ENCODE results near the gene PACSIN3.
A peak's percentile ranks its signal among the peaks of the same experiment; 100 is the strongest.

Gene PACSIN3

DNA sequence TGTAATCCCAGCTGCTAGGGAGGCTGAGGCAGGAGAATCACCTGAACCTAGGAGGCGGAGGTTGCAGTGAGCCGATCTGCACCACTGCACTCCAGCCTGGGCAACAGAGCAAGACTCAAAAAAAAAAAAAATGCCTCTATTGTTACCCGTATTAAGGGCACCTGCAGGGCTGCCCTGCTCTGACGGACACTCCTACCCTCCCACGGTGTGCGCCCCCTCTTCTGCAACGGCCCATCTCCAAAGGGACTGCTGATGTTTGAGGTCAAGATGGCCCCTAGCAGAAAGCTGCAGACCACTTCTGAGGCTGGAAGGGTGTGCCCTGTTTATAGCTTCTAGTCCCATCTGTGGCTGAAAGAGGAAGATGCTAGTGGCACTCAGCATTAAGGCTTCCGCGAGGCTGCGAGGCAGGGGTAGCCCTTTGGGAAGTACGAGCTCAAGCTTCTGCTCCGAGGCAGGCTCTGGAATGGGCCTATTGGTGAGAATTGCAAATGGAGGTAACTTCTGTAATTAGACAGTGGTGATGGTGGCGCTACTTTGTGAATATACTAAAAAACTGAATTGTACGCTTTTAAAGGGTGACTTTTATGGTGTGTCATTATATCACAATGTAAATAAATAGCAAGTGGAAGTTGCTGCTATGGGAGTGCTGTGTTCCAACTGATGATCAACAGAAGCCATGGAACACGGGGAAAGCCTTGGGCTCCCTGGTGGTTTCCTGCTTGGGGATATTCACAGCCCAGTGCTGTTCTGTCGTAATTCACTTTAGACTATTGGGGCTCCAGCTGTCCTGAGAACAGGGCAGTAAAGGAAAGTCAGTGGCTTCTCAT is 33.9 kb downstream of the PACSIN3 start:
- no peak for DNase-seq

DNA sequence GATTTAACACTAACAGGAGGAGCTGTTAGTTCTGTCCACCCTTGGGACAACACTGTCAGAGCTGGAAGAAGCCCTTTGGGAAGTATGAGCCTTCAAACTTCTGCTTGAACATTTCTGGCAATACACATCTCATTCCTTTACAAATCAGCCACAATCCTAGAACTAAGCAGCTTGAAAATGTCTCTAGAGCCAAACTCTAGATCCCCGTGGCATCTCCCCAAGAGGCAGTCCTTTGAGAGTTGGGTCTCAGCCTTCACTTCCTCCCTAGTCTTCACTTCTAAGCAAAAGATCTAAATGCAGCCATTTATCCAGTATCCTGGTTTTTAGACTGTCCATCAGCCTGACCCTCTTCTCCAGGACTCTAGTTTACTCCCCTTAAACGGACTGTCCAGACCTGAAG is 36.5 kb downstream of the PACSIN3 start:
- DNase-seq: no peak

DNA sequence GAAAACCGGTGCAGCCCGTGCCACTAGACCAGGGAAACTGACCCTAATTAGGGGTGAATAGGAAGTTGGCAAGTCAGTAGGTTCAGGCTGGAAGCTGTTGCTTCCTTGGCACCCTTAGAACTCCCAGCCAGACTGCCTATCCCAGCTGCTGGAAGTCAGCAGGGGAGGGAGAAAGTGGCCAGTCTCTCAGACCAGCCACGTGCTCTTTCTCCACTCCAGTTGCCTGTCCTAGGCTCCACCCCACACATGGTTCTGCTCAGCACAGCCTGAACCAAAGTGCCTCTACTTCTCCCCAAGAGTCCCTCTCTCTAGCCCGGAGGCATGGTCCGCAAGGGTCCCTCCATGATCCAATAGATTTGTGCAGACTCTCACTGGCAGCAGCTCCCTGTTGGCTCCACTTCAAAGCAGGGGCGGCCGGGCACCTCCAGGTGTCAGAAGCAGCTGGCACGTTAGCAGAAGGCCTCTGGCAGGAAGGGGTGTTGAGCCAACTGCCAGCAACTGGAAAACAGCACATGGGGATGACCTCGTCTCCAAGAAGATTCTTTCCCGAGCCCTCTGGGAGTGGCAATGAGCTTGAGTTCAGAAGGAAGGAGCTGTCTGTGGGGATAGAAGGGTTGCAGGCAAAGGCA is 37.2 kb downstream of the PACSIN3 start:
- DNase-seq: peak; percentile 44 to 78

DNA sequence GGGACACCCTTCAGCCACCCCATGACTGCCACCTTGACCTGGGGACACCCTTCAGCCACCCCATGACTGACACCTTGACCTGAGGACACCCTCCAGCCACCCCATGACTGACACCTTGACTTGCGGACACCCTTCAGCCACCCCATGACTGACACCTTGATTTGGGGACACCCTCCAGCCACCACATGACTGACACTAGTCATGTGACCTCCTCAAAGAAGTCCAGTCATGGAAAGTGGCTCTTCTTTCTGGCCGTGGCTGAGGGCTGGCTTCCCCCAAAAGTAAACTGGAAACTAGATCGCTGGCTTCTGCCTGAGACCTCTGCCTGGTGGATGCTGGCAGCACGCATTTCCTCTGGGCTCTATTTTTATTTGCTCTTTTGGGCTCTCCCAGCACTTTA is 38.0 kb downstream of the PACSIN3 start:
- DNase-seq: no peak

- DNase-seq: no peak
Measured at GRCh38 chr11:47147681-47148080, 38.6 kb downstream of the PACSIN3 start.

GRCh38 chr11:47147250-47147649 is 39.0 kb downstream of the PACSIN3 start:
- DNase-seq: no peak

- DNase-seq: no peak
Measured at GRCh38 chr11:47144541-47144940, 41.7 kb downstream of the PACSIN3 start.

DNA sequence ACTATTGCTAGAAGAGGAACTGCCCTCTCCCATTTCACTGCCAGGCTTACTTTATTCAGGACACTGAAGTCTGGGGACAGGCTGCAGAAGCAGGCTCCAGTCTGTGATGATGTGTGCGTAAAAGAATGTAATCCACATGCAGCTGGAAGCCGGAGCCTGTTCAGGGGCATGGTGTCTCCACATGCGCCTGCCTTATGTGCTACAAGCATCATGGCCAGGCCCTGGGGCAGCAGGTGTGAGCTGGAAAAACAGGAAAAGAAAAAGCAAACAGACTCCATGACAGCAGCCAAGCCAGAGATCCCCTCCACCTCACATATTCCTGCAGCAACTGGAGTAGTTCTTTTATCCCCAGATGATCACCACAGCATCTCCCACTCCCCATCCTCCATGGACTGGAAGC is 42.9 kb downstream of the PACSIN3 start:
- DNase-seq: no peak

DNA sequence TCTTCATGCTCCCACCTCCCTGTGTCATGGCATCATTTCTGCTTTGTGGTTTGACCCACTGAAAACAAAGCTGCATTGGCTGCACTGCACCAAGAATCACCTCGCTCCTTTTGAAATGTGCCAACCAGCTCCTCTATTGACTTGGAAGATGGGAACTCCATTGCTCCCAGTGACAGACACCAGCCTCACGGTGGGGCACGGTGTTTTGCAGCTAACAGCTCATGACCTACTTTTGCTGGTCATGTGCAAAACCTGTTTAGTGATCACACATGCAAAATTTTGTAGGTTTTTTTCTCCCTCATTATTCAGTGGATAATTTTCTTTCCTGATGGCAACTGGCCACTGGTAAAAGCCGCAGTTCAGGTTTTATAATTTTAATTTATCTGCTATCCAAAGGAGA is 46.4 kb downstream of the PACSIN3 start:
- no peak for DNase-seq

GRCh38 chr11:47137476-47137875 is 48.8 kb downstream of the PACSIN3 start:
- DNase-seq: no peak

DNA sequence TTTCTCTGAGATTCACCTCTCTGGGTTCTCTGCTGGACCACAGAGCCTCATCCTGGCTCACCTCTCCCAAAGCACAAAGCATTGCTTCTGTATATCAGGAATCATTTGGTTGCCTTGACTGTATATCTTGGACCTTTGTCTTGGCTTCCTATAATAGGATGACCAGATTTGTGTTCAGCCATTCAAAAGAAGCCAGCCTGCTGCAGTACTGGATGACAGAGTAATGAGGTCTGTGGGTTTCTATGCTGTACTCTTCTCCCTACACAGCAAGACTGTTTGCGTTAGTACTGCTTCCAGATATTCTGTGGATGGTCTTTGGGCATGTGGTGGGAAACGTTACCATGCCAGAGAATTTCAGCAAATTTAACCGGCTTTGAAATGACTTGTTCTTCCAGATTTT is 49.3 kb downstream of the PACSIN3 start:
- DNase-seq: no peak

DNA sequence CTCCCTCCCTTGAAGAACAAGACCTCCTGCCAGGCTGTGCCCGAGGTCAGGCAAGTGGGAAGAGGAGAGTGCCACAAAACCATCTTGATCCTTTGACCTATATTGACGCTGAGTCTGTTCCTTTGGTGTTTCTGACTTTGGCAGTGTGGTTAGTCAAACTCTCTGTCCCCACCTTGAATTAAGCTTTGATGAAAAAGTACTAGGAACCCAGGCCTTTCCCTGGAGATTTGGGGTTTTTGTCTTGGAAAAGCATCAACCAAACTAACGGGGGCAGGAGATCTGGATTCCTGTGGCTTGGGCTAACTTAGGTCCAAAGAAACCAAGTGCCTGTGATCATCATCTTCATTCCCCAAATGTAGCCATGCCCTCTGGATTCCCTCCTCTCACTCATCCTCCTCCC is 49.9 kb downstream of the PACSIN3 start:
- no peak for DNase-seq

DNA sequence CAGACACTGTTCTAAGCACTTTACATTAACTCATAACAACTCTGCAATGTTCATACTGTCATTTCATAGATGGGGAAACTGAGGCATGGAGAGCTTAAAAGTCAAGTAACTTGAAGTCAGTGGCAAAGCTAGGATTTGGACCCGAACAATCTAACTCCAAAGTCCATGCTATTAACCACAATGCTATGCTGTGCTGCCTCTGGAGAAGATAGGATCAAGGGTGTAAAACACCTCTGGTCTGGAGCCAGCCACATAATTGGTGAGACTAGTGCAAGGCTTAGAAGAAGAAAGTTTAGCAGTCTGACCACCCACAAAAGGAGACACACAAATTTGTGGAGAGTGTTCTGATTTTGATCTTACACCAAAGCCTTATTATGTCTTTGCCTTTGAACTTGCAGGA is 53.3 kb downstream of the PACSIN3 start:
- no peak for DNase-seq

DNA sequence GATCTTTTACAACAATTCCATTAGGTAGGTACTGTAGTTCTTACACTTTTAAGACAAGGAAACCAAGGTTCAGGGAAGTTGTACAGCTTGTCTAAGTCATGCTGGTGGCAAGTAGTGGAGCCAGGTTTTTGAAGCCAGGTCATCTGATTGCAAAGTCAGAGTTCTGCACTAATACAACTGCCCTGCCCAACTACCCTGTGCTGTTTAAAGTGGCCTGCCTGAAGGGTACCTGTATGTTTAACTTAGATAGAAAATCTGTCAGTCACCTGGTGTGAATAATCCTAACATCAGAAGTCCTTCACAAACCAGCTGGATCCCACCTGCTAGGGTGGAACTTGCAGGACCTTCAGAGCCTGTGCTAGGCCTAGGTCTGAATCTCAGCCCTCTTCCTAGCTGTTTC is 53.7 kb downstream of the PACSIN3 start:
- DNase-seq: no peak

- DNase-seq: no peak
Measured at GRCh38 chr11:47131136-47131535, 55.1 kb downstream of the PACSIN3 start.

- DNase-seq: no peak
Measured at GRCh38 chr11:47130543-47130942, 55.7 kb downstream of the PACSIN3 start.

Measured in NCI-H446 (cell line).